GM12878 (cell line): ENCODE measurements around the gene TBC1D10A. TPM values are rescaled to one million over a fixed set of nuclear protein-coding genes. Genes with fewer than 3 reads are reported as not detected.

Experiments used
- CHD4 ChIP-seq: fragments of 200-600 bp; sonication (generic); IDR thresholded peaks from 2 replicates; pipeline ENCODE4 v1.6.1; 2016; ENCODE audit warnings: mild to moderate bottlenecking
- FOS ChIP-seq: IDR thresholded peaks from 3 replicates; pipeline ENCODE4 v1.6.1; 2011; ENCODE audit warnings: borderline replicate concordance; ENCODE audit not compliant: insufficient read length; ENCODE audit errors: extremely low read depth
- KAT2A ChIP-seq: conservative IDR thresholded peaks from 2 replicates; pipeline ENCODE4 v1.6.1; 2011; ENCODE audit warnings: low read depth, low read length; ENCODE audit not compliant: control insufficient read depth
- MAX ChIP-seq: IDR thresholded peaks from 2 replicates; pipeline ENCODE4 v1.6.1; 2012; ENCODE audit warnings: low read depth, low read length, improper control_type of control experiment
- MTA2 ChIP-seq: fragments of 450-650 bp; IDR thresholded peaks from 2 replicates; pipeline ENCODE4 v1.6.1; 2016; ENCODE audit warnings: low read depth, mild to moderate bottlenecking, moderate library complexity
- MYB ChIP-seq: fragments of 150-350 bp; IDR thresholded peaks from 2 replicates; pipeline ENCODE4 v1.6.1; 2014; ENCODE audit warnings: mild to moderate bottlenecking, low read depth, low read length, borderline replicate concordance
- NBN ChIP-seq: fragments of 450-650 bp; IDR thresholded peaks from 2 replicates; pipeline ENCODE4 v1.6.1; 2016
- NFIC ChIP-seq: IDR thresholded peaks from 2 replicates; pipeline ENCODE4 v1.6.1; 2012; ENCODE audit warnings: low read depth, mild to moderate bottlenecking, inconsistent platforms, low read length, moderate library complexity
- NR2C2 ChIP-seq: IDR thresholded peaks from 2 replicates; pipeline ENCODE4 v1.6.1; 2011; ENCODE audit warnings: borderline replicate concordance, low read depth; ENCODE audit not compliant: control insufficient read depth, insufficient read length
- NR2F1 ChIP-seq: fragments of 450-650 bp; conservative IDR thresholded peaks from 2 replicates; pipeline ENCODE4 v1.6.1; 2017; ENCODE audit warnings: mild to moderate bottlenecking
- RELA ChIP-seq: fragments of 450-650 bp; IDR thresholded peaks from 2 replicates; pipeline ENCODE4 v1.8.0; 2014; ENCODE audit warnings: borderline replicate concordance; ENCODE audit not compliant: partially characterized antibody
- SIX5 ChIP-seq: IDR thresholded peaks from 2 replicates; pipeline ENCODE4 v1.6.1; 2011; ENCODE audit warnings: mild to moderate bottlenecking, low read depth, low read length, moderate library complexity; ENCODE audit not compliant: severe bottlenecking
- USF2 ChIP-seq: IDR thresholded peaks from 2 replicates; pipeline ENCODE4 v1.6.1; 2011; ENCODE audit warnings: low read depth, low read length, improper control_type of control experiment, borderline replicate concordance
- ZNF274 ChIP-seq: IDR thresholded peaks from one replicate; pipeline ENCODE4 v1.8.0; 2011; ENCODE audit not compliant: insufficient read length, insufficient read depth
- ZNF384 ChIP-seq: IDR thresholded peaks from 2 replicates; pipeline ENCODE4 v1.6.1; 2012; ENCODE audit warnings: low read depth, mild to moderate bottlenecking, low read length, improper control_type of control experiment, borderline replicate concordance
- polyA plus RNA-seq, 11 experiments: library from polyadenylated mRNA; depleted of rRNA in 4 of 11; unstranded in 6 of 11; stranded (reverse) in 5 of 11; fragments of >200 nt; fragmentation: Nextera tagmentation in 4 of 11; fragmentation: Illumina TruSeq in 1 of 11; extraction: Ambion mirVana in 4 of 11; extraction: Trizol in 1 of 11; gene quantifications; 1 replicate in 1 of 11; 2 replicates in 10 of 11; pipeline versions ENCODE4 v1.2.1 to v1.2.3, GENCODE V29; 2011 to 2016; ENCODE audit warnings: inconsistent platforms in 2 of 11, missing spikeins in 2 of 11, low read depth in 1 of 11
- total RNA-seq, 4 experiments: library from RNA; depleted of rRNA in 3 of 4; stranded (reverse); fragments of >200 nt in 3 of 4; fragmentation: Illumina TruSeq in 1 of 4; extraction: Trizol in 1 of 4; gene quantifications; 2 replicates each; pipeline versions ENCODE4 v1.2.1 to v1.2.3, GENCODE V29; 2013 to 2021
- TF ChIP-seq, protein P1 (sequence below): IDR thresholded peaks from 2 replicates; pipeline ENCODE4 v1.6.1; 2011; ENCODE audit warnings: low read depth, mild to moderate bottlenecking, low read length, moderate library complexity, borderline replicate concordance; ENCODE audit errors: extremely low read depth
- TF ChIP-seq, protein P2 (sequence below): fragments of 450-650 bp; IDR thresholded peaks from 2 replicates; pipeline ENCODE4 v1.6.1; 2014; ENCODE audit warnings: mild to moderate bottlenecking
- TF ChIP-seq, protein P3 (sequence below): IDR thresholded peaks from 2 replicates; pipeline ENCODE4 v1.6.1; 2012; ENCODE audit warnings: mild to moderate bottlenecking, low read depth, low read length
- TF ChIP-seq, protein P4 (sequence below): fragments of 450-650 bp; IDR thresholded peaks from 2 replicates; pipeline ENCODE4 v1.6.1; 2016; ENCODE audit warnings: mild to moderate bottlenecking
- TF ChIP-seq, protein P5 (sequence below): fragments of 450-650 bp; IDR thresholded peaks from 2 replicates; pipeline ENCODE4 v1.6.1; 2017; ENCODE audit warnings: mild to moderate bottlenecking, low read depth, inconsistent platforms; ENCODE audit not compliant: poor library complexity, severe bottlenecking

Gene TBC1D10A
- total and polyA plus RNA-seq, 10 of the 15 experiments (the other 5 are each of a cell fraction or from before 2014, with no cell fraction given) = 0.27 to 25.7 (median 15.3) TPM

- TF ChIP-seq, protein P1, sequence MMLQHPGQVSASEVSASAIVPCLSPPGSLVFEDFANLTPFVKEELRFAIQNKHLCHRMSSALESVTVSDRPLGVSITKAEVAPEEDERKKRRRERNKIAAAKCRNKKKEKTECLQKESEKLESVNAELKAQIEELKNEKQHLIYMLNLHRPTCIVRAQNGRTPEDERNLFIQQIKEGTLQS = no peak; the same call in 1 of the 2 replicates
- TF ChIP-seq USF2 = peak; percentile 66
- TF ChIP-seq NBN = 0 out of 2 replicates have a peak, but pooled peaks have one; percentile 41
- TF ChIP-seq, protein P2, sequence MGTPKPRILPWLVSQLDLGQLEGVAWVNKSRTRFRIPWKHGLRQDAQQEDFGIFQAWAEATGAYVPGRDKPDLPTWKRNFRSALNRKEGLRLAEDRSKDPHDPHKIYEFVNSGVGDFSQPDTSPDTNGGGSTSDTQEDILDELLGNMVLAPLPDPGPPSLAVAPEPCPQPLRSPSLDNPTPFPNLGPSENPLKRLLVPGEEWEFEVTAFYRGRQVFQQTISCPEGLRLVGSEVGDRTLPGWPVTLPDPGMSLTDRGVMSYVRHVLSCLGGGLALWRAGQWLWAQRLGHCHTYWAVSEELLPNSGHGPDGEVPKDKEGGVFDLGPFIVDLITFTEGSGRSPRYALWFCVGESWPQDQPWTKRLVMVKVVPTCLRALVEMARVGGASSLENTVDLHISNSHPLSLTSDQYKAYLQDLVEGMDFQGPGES = no peak
- no peak for TF ChIP-seq MTA2
- TF ChIP-seq FOS = no peak
- TF ChIP-seq NR2F1 = 0 out of 2 replicates have a peak, but pooled peaks have one; percentile 19
- TF ChIP-seq, protein P3, sequence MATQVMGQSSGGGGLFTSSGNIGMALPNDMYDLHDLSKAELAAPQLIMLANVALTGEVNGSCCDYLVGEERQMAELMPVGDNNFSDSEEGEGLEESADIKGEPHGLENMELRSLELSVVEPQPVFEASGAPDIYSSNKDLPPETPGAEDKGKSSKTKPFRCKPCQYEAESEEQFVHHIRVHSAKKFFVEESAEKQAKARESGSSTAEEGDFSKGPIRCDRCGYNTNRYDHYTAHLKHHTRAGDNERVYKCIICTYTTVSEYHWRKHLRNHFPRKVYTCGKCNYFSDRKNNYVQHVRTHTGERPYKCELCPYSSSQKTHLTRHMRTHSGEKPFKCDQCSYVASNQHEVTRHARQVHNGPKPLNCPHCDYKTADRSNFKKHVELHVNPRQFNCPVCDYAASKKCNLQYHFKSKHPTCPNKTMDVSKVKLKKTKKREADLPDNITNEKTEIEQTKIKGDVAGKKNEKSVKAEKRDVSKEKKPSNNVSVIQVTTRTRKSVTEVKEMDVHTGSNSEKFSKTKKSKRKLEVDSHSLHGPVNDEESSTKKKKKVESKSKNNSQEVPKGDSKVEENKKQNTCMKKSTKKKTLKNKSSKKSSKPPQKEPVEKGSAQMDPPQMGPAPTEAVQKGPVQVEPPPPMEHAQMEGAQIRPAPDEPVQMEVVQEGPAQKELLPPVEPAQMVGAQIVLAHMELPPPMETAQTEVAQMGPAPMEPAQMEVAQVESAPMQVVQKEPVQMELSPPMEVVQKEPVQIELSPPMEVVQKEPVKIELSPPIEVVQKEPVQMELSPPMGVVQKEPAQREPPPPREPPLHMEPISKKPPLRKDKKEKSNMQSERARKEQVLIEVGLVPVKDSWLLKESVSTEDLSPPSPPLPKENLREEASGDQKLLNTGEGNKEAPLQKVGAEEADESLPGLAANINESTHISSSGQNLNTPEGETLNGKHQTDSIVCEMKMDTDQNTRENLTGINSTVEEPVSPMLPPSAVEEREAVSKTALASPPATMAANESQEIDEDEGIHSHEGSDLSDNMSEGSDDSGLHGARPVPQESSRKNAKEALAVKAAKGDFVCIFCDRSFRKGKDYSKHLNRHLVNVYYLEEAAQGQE = no peak
- TF ChIP-seq MYB = no peak
- TF ChIP-seq ZNF384 = no peak
- TF ChIP-seq, protein P4, sequence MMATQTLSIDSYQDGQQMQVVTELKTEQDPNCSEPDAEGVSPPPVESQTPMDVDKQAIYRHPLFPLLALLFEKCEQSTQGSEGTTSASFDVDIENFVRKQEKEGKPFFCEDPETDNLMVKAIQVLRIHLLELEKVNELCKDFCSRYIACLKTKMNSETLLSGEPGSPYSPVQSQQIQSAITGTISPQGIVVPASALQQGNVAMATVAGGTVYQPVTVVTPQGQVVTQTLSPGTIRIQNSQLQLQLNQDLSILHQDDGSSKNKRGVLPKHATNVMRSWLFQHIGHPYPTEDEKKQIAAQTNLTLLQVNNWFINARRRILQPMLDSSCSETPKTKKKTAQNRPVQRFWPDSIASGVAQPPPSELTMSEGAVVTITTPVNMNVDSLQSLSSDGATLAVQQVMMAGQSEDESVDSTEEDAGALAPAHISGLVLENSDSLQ = peak; percentile 32; the same call in 1 of the 2 replicates
- TF ChIP-seq RELA = no peak
- no peak for TF ChIP-seq KAT2A
- no peak for TF ChIP-seq NR2C2
- TF ChIP-seq NFIC = no peak
- TF ChIP-seq MAX = peak; percentile 67
- no peak for TF ChIP-seq ZNF274
- TF ChIP-seq, protein P5, sequence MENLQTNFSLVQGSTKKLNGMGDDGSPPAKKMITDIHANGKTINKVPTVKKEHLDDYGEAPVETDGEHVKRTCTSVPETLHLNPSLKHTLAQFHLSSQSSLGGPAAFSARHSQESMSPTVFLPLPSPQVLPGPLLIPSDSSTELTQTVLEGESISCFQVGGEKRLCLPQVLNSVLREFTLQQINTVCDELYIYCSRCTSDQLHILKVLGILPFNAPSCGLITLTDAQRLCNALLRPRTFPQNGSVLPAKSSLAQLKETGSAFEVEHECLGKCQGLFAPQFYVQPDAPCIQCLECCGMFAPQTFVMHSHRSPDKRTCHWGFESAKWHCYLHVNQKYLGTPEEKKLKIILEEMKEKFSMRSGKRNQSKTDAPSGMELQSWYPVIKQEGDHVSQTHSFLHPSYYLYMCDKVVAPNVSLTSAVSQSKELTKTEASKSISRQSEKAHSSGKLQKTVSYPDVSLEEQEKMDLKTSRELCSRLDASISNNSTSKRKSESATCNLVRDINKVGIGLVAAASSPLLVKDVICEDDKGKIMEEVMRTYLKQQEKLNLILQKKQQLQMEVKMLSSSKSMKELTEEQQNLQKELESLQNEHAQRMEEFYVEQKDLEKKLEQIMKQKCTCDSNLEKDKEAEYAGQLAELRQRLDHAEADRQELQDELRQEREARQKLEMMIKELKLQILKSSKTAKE = no peak
- TF ChIP-seq CHD4 = no peak
- no peak for TF ChIP-seq SIX5
Observed at GRCh38 chr22:30265823-30266444, 60.8 kb downstream of the TBC1D10A start (continued).
